Measurements from ENCODE around the gene THEMIS2.

THEMIS2 gene

GRCh38 chr1:27873671-27874384 is 1.5 kb downstream of the THEMIS2 start:
- Histone ChIP-seq H3K4me3 (replicated peaks; ENCODE audit: low read depth, low read length) (peak overlapping the region; percentile 96), H3K27me3 (replicated peaks; ENCODE audit: control insufficient read depth, insufficient read depth, low read length) (no peaks in the 10 kb centered on the region), H3K36me3 (ENCODE audit: control insufficient read depth, insufficient read depth, low read length) (peaks cover 13% of the 10 kb centered on the region)
- no peak for TF ChIP-seq CTCF (IDR thresholded peaks at IDR 0.05; ENCODE audit: insufficient read depth, low read length, poor library complexity, severe bottlenecking)
- DNase-seq (ENCODE audit: extremely low read depth, insufficient read length): no peak

- H3K4me3 ChIP-seq (replicated peaks; ENCODE audit: low read depth, low read length): no peak overlapping the region
- no peaks in the 10 kb centered on the region for H3K27me3 ChIP-seq (replicated peaks; ENCODE audit: control insufficient read depth, insufficient read depth, low read length)
- DNase-seq (ENCODE audit: extremely low read depth, insufficient read length): no peak
- H3K36me3 ChIP-seq (ENCODE audit: control insufficient read depth, insufficient read depth, low read length): peaks cover 26% of the 10 kb centered on the region
- TF ChIP-seq CTCF (IDR thresholded peaks at IDR 0.05; ENCODE audit: insufficient read depth, low read length, poor library complexity, severe bottlenecking): no peak
These were observed 4.2 kb downstream of the THEMIS2 start for GRCh38 chr1:27876341-27877114.

- Histone ChIP-seq H3K27me3 (replicated peaks; ENCODE audit: control insufficient read depth, insufficient read depth, low read length) (no peaks in the 10 kb centered on the region), H3K4me3 (replicated peaks; ENCODE audit: low read depth, low read length) (no peak overlapping the region), H3K36me3 (ENCODE audit: control insufficient read depth, insufficient read depth, low read length) (peaks cover 31% of the 10 kb centered on the region)
- no peak for TF ChIP-seq CTCF (IDR thresholded peaks at IDR 0.05; ENCODE audit: insufficient read depth, low read length, poor library complexity, severe bottlenecking)
- no peak for DNase-seq (ENCODE audit: extremely low read depth, insufficient read length)
These were observed 4.7 kb downstream of the THEMIS2 start for GRCh38 chr1:27877115-27877416.

- no peaks in the 10 kb centered on the region for H3K27me3 ChIP-seq (replicated peaks; ENCODE audit: control insufficient read depth, insufficient read depth, low read length)
- no peak for DNase-seq (ENCODE audit: extremely low read depth, insufficient read length)
- no peak for TF ChIP-seq CTCF (IDR thresholded peaks at IDR 0.05; ENCODE audit: insufficient read depth, low read length, poor library complexity, severe bottlenecking)
- peaks cover 39% of the 10 kb centered on the region for H3K36me3 ChIP-seq (ENCODE audit: control insufficient read depth, insufficient read depth, low read length)
- H3K4me3 ChIP-seq (replicated peaks; ENCODE audit: low read depth, low read length): no peak overlapping the region
These were observed 5.7 kb downstream of the THEMIS2 start for GRCh38 chr1:27878039-27878438.

GRCh38 chr1:27878787-27879335 is 6.5 kb downstream of the THEMIS2 start:
- no peak overlapping the region for H3K4me3 ChIP-seq (replicated peaks; ENCODE audit: low read depth, low read length)
- H3K36me3 ChIP-seq (ENCODE audit: control insufficient read depth, insufficient read depth, low read length): peaks cover 41% of the 10 kb centered on the region
- DNase-seq (ENCODE audit: extremely low read depth, insufficient read length): no peak
- no peaks in the 10 kb centered on the region for H3K27me3 ChIP-seq (replicated peaks; ENCODE audit: control insufficient read depth, insufficient read depth, low read length)
- TF ChIP-seq CTCF (IDR thresholded peaks at IDR 0.05; ENCODE audit: insufficient read depth, low read length, poor library complexity, severe bottlenecking): no peak

All from GM06990 (cell line).